K562 (cell line): Measurements from ENCODE around the gene EMILIN3. TPM values are rescaled to one million over a fixed set of nuclear protein-coding genes. Genes with fewer than 3 reads are reported as not detected.

Source experiments
- CLOCK ChIP-seq: fragments of 250-450 bp; sonication (Bioruptor Pico); IDR thresholded peaks from 2 replicates; pipeline ENCODE4 v1.4.0; 2020; ENCODE audit warnings: mild to moderate bottlenecking, moderate library complexity, borderline replicate concordance
- CTCFL ChIP-seq: IDR thresholded peaks from 2 replicates; pipeline ENCODE4 v1.6.1; 2011; ENCODE audit warnings: borderline replicate concordance, low read depth, mild to moderate bottlenecking, moderate library complexity, low read length; ENCODE audit not compliant: insufficient read depth, poor library complexity, severe bottlenecking
- ESRRB ChIP-seq: fragments of 250-450 bp; sonication (Bioruptor Pico); IDR thresholded peaks from 2 replicates; pipeline ENCODE4 v1.5.0; 2020; ENCODE audit warnings: mild to moderate bottlenecking, moderate library complexity, borderline replicate concordance
- GTF2A2 ChIP-seq: IDR thresholded peaks from 2 replicates; pipeline ENCODE4 v1.6.1; 2016; ENCODE audit warnings: mild to moderate bottlenecking, missing genetic modification characterization, missing compliant biosample characterization
- JUND ChIP-seq, 2 experiments: IDR thresholded peaks; 2 replicates in 1 of 2; 3 replicates in 1 of 2; pipeline ENCODE4 v1.6.1; 2011; ENCODE audit warnings: borderline replicate concordance in 2 of 2, low read depth in 2 of 2, low read length in 2 of 2, improper control_type of control experiment in 1 of 2, missing biosample characterization in 1 of 2, missing genetic modification characterization in 1 of 2, missing genetic modification reagents in 1 of 2
- MTA3 ChIP-seq: fragments of 450-650 bp; formaldehyde crosslinking; IDR thresholded peaks from 2 replicates; pipeline ENCODE4 v1.6.1; 2017; ENCODE audit warnings: mild to moderate bottlenecking, borderline replicate concordance
- PCBP2 ChIP-seq: fragments of 200-400 bp; formaldehyde crosslinking; IDR thresholded peaks from 2 replicates; pipeline ENCODE4 v1.6.1; 2018; ENCODE audit warnings: low read length, low read depth, mild to moderate bottlenecking, moderate library complexity; ENCODE audit not compliant: poor library complexity, severe bottlenecking
- SMARCE1 ChIP-seq: fragments of 450-650 bp; IDR thresholded peaks from 2 replicates; pipeline ENCODE4 v1.7.1; 2016; ENCODE audit warnings: mild to moderate bottlenecking
- TEAD2 ChIP-seq: fragments of 450-650 bp; IDR thresholded peaks from 2 replicates; pipeline ENCODE4 v1.6.1; 2016; ENCODE audit warnings: missing genetic modification characterization, control low read depth, missing compliant biosample characterization
- ZBTB2 ChIP-seq: fragments of 450-650 bp; IDR thresholded peaks from 2 replicates; pipeline ENCODE4 v1.6.1; 2016; ENCODE audit warnings: antibody characterized with exemption
- ZFPM2 ChIP-seq: fragments of 250-450 bp; sonication (Bioruptor Pico); IDR thresholded peaks from 2 replicates; pipeline ENCODE4 v1.5.1; 2022; ENCODE audit warnings: mild to moderate bottlenecking
- ZNF584 ChIP-seq: fragments of 200-800 bp; sonication (Bioruptor generic); IDR thresholded peaks from 2 replicates; pipeline ENCODE4 v1.6.1; 2016; ENCODE audit warnings: low read depth, mild to moderate bottlenecking, missing genetic modification characterization, missing compliant biosample characterization
- polyA plus RNA-seq, 8 experiments: library from polyadenylated mRNA; depleted of rRNA in 4 of 8; stranded (reverse) in 5 of 8; unstranded in 3 of 8; fragments of >200 nt; fragmentation: Nextera tagmentation in 2 of 8; fragmentation: Illumina TruSeq in 1 of 8; extraction: Ambion mirVana in 2 of 8; extraction: Trizol in 1 of 8; gene quantifications; 2 replicates each; pipeline versions ENCODE4 v1.2.1 to v1.2.3, GENCODE V29; 2011 to 2014; ENCODE audit warnings: inconsistent platforms in 1 of 8, missing spikeins in 1 of 8
- total RNA-seq, 7 experiments: library from RNA; depleted of rRNA in 6 of 7; stranded (reverse); fragments of >200 nt in 6 of 7; fragmentation: Illumina TruSeq in 2 of 7; extraction: Trizol in 2 of 7; gene quantifications; 2 replicates each; pipeline versions ENCODE4 v1.2.1 to v1.2.3, GENCODE V29; 2011 to 2021; ENCODE audit warnings: low replicate concordance in 1 of 7

Gene EMILIN3
- total and polyA plus RNA-seq, 9 of the 15 experiments (the other 6 are each of a cell fraction or from before 2014, with no cell fraction given), result 0.01 to 0.07 TPM; not detected in 7

GRCh38 chr20:41316602-41317545 is 49.7 kb downstream of the EMILIN3 start (continued):
- TF ChIP-seq PCBP2 (no peak), JUND (IDR thresholded peaks at IDR 0.05; ENCODE audit: borderline replicate concordance, low read depth, low read length) (no peak), JUND (tag; IDR thresholded peaks at IDR 0.05; ENCODE audit: borderline replicate concordance, low read depth, low read length) (no peak), ZFPM2 (CRISPR knock-in tag) (no peak), ESRRB (no peak), GTF2A2 (tag) (no peak), ZNF584 (CRISPR knock-in tag) (no peak), TEAD2 (no peak), ZBTB2 (peak; percentile 88), CTCFL (no peak), SMARCE1 (no peak), CLOCK (CRISPR knock-in tag) (no peak), MTA3 (peak; percentile 66; the same call in 1 of the 2 replicates)
